GM12874 (cell line): ENCODE results near the gene DOCK9.

Experiments used
- TF ChIP-seq, protein P1 (sequence below): IDR thresholded peaks from 2 replicates; pipeline ENCODE4 v1.5.1; 2011; ENCODE audit warnings: low read depth, mild to moderate bottlenecking, control low read depth, low read length, moderate library complexity; ENCODE audit not compliant: insufficient read depth

DOCK9 gene

DNA sequence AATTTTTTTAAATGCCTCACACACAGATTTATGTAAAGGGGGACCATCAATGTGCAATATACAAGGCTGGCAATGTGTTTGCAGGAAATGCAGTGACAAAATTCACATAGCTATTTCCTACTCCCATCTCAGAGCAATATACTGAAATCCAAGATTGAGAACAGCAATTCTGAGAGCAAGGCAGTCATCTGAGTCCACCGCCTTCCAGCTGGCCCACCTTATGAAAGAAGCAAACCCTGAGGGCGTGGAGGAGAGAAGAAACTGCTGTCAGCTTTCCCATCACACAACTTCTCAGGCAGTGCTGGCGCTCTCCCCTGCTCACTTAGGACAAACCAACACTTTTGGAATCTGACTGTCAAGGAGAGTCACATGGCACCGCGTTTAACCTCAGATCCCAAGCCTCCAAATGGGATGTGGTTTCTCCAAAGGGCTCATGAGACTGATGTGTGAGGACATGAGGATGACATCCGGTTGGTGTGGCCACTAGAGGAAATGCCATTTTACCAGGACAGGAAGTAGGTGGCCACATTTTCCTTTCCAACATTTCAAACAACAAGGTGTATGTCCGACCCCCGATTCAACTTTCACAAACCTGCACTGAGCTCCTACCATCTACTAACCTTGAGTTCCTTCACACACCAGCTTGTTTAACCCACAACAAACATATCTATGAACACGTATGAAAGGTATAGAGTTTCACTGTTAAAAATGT is 3.7 kb upstream of the DOCK9 start:
- TF ChIP-seq, protein P1, sequence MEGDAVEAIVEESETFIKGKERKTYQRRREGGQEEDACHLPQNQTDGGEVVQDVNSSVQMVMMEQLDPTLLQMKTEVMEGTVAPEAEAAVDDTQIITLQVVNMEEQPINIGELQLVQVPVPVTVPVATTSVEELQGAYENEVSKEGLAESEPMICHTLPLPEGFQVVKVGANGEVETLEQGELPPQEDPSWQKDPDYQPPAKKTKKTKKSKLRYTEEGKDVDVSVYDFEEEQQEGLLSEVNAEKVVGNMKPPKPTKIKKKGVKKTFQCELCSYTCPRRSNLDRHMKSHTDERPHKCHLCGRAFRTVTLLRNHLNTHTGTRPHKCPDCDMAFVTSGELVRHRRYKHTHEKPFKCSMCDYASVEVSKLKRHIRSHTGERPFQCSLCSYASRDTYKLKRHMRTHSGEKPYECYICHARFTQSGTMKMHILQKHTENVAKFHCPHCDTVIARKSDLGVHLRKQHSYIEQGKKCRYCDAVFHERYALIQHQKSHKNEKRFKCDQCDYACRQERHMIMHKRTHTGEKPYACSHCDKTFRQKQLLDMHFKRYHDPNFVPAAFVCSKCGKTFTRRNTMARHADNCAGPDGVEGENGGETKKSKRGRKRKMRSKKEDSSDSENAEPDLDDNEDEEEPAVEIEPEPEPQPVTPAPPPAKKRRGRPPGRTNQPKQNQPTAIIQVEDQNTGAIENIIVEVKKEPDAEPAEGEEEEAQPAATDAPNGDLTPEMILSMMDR: no peak

DNA sequence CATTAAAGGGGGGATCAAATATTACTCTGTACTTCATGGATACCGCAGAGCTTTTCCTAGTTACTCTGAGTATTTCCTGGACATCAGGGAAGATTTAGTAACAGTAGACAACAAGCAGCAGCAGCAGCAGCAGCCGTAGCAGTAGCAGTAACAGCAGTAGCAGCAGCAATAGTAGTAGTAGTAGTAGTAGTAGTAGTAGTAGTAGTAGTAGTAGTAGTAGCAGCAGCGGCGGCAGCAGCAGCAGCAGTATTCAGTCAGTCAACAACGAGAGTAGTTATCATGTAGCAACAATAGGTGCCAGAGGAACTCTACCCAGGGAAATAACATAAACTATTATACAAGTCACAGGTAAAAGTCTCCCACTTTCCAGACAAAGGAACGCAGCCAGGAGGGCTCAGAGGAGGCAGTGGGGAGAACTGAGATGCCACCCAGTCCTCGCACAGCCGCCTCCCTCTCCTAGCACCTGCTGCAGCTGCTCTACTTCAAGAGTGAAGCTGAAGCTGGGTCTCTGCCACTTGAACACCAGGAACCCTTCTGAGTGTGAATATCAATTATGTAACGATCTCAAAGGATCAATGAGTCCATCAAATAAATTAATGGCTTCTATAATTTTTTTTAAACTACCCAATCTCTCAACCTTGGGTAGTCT is 1.3 kb upstream of the DOCK9 start:
- TF ChIP-seq, protein P1: no peak

DNA sequence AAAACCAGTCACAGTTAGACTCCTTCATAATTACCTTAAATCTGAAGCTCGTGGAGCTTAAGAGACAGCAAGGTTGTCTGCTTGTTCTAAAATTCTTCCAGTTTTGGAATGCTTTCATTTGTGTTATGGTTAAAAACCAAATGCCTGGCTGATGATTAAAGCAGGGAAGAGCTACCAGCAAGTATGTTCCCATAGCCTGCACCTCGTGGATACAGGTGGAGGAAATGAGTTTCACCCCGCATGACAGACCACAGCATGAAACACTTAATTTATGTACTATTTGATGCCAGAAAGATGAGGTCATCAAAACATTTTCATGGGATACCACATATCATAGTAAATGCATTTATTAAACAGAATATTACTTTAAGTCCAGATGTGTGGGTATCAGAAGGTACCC is 416 bp upstream of the DOCK9 start:
- TF ChIP-seq, protein P1: no peak

DNA sequence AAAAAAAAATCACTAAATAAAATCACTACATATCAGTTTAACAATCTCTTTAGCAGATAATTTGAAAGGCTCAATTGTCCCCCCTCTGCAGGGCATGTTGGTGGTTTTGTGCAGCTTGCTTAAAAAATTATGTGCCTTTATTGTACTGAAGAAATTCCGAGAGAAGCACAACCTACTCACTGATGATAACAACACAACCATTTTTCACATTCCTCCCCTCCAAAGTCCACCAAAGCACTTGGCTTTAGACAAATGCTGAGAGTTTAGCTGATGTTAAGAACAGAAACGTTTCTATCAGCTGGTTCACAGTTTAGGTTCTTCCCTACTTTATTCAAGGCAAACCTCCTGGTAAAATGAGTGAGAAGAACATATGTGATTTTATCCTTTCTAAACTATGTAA is 923 bp downstream of the DOCK9 start:
- TF ChIP-seq, protein P1: no peak

DNA sequence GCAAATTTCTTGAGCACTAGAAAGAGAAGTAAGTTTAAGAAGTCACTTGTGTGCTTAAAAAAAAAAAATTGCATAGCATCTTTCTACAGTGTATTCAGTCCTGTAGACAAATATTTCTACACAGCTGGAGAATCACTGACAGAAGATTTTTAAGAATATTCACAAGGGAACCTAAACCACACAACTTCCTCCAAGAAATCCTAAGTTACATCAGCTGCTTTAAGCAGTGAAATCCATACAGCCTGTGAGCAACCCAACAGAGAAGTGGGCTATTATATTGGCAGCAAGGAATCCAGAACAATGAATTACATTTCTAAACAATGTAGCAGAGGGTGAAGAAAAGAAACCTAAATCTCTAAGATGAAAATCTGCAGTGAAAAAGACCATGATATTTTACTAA is 1.5 kb downstream of the DOCK9 start:
- TF ChIP-seq, protein P1: no peak

DNA sequence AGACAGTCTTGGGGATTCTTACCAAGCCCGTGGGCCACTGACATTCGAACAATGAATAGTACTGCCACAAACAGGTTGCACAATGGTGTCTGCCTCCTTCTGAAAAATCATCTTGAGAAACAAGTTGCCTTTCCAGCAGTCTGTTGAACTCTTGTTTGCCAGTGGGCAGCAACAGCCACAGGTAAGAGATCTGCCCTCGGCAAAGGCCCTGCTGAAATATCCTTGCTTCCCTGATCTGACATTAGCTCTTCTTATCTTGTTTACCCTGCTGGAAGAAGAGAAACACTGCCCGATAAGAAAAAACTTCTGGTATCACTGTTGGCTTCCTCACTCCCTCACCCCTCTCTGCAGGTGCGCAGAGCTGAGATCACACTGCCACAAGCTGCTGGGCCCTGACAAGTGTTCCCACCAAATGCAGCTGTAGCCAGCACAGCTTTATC is 2.0 kb downstream of the DOCK9 start:
- TF ChIP-seq, protein P1: no peak

DNA sequence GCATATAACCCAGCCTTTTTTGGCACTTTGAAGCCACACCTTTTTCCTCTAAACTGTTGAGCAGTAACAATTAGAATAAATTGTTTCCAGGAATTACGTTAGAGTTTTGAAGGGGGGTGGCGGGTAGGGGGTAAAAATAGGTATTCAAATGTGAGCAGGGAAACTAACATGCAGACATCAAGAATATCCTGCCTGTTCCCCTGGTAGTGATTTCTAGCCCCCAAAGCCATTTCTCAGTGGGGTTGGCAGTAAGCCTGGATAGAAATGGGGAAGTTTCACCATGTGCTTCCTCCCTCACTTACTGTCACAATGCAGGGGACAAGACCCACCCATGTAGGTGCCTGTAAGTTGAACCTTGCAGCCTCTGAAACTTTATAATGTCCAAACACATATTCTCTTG is 3.8 kb downstream of the DOCK9 start:
- TF ChIP-seq, protein P1: no peak
